Renal cortex interstitium (tissue), 11 donors: Measurements from ENCODE around the gene ACTR5. TPM values are rescaled to one million over a fixed set of nuclear protein-coding genes. Genes with fewer than 3 reads are reported as not detected.

Source experiments
- DNase-seq, 11 donors: peaks; one replicate each; pipeline ENCODE4 v3.0.0-alpha.2; 2013; ENCODE audit warnings: low read depth in 9 of 11, low spot score in 4 of 11; ENCODE audit errors: extremely low read depth in 1 of 11
- polyA plus RNA-seq, 3 donors: library from polyadenylated mRNA; unstranded; fragments of 120-200 nt; gene quantifications; one replicate each; pipeline ENCODE4 v1.2.1, GENCODE V29; 2013; ENCODE audit not compliant: insufficient read length in 3 of 3

Gene ACTR5
- polyA plus RNA-seq, 3 donors = 9.1 to 10.2 (median 9.5) TPM

DNA sequence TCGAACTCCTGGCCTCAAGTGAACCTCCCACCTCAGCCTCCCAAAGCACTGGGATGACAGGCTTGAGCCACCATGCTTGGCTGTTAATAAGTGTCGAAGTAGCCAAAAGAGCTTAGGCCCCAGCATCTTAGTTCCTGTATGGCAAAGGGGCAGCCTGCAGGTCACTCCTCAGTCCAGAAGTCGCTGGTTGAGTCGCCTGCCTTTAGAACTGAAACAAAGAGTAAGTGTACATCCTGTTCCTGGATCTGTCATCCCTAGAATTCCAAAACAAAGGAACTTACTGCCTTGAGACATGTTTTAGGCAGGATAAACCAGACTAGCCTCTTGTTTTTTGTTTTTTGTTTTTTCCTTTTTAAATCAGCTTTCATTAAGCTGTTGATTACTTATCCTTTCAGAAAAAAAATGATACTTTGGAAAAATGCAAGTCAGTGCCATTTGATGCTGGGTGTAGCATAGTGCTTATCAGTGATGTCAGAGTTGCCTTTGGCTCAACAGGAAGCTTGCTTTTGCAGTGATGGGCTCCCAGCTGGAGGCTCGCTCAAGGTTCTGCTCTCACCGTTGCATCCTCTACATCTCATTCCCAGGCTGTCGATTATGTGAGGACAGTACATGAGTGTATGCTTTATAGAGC is 9.0 kb downstream of the ACTR5 start:
- no peak for DNase-seq

DNA sequence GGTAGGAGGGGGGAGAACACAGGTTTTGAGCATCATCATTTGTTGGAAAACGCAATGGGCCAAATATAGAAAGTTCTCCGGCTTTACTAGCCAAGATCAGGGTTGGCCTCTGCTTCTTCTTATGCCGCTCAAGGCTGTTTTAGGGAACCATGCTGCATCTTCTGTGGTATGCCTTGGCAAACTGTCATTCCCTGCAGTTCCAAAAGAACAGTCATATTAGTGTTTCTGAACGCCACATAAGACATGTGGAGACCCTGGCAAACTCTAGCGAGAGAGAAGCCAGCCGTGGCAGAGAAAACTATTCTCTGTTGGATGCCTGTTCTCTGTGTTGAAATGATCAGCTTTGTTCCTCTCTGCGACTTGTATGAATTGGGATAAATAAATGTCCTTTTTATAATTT is 10.8 kb downstream of the ACTR5 start:
- DNase-seq = no peak

DNA sequence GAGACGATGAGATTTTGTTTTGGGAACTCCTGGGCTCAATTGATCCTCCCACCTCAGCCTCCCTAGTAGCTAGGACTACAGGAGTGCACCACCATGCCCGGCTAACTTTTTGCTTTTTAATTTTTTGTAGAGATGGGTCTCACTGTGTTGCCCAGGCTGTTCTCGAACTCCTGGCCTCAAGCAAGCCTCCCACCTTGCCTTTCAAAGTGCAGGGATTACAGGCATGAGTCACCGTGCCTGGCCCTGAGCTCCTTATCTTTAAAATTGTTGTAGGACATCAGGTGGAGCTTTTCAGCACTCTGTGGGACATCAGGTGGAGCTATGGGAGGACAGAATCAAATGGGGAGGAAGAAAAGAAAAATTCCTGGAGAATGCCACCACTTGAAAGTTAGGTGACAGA is 12.7 kb downstream of the ACTR5 start:
- no peak for DNase-seq

DNA sequence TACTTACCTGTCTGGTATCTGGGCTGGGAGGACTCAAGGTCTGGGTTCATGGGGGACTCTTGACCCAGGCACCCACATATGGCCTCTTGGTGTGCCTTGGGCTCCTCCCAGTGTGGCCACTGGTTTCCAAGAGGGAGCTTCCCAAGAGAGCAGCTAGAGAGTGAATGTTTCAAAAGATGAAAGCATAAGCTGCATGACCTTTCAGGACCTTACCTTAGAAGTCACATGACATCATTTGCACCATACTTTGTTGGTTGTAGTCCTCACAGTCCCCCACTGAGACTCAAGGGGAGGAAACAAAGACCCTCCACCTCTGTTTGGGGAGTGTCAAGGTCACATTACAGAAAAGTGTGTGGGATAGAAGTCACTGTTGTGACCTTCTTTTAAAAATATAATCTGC is 13.9 kb downstream of the ACTR5 start:
- no peak for DNase-seq

DNA sequence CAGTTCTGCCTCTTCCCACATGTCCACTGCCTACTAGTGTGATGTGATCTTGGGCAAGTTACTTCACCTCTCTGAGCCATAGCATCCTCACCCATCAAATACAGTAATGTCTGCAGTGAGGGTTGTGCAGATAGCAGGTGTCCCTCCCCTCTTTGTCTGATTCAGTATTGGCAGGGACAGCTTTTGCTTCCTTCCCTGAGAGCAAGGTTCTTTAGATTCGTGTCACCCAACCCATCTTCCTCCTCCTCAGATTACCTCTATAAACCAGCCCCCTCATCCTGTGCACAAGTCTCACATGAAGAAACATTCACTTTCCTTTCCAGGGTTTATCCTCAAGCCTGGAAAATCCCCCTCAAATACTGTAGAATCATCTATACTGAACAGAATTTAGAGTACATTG is 15.4 kb downstream of the ACTR5 start:
- DNase-seq = no peak

DNA sequence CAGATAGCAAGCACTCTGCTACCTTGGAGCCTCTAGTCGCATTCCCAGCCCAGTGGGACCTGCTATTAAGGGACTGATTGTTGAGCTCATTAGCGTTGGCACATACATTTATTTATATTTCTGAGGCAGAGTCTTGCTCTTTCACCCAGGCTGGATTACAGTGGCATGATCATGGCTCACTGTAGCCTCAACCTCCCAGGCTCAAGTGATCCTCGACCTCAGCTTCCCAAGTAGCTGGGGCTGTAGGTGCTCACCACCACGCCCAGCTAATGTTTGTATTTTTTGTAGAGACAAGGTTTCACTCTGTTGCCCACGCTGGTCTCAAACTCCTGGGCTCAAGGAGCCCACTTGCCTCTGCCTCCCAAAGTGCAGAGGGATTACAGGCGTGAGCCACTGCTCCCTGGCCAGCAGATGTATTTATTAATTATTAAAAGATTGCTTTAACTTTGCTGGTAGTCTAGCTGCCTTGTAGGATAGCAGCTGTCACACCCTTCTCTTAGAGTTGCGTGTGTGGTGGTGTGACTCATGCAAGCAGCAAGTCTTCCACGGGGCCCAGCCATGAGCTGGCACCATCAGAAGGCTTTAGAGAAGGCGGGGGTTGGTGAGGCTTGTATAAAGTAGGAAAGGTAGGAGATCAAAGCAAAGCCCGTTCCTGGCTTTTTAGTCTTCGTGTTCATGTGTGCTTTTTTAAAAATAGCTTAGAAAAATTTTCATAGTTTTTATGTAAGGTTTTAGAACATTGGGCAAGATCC is 16.5 kb downstream of the ACTR5 start:
- no peak for DNase-seq

DNA sequence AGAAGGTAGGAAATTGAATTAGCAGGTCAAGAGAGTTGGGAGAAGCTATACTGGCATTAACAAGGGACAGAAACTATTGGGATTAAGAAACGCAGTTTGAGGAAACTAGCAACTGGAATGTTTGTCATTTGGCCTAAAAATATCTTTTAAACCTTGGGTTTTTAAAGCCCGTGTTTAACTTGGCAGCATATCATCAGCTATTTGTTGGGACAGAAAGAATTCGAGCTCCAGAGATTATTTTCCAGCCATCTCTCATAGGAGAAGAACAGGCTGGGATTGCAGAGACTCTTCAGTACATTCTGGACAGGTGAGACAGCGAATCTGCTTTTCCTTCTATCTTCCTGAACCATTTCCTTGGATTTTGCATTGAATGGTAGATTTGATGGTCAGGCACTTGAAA is 17.8 kb downstream of the ACTR5 start:
- DNase-seq = no peak

DNA sequence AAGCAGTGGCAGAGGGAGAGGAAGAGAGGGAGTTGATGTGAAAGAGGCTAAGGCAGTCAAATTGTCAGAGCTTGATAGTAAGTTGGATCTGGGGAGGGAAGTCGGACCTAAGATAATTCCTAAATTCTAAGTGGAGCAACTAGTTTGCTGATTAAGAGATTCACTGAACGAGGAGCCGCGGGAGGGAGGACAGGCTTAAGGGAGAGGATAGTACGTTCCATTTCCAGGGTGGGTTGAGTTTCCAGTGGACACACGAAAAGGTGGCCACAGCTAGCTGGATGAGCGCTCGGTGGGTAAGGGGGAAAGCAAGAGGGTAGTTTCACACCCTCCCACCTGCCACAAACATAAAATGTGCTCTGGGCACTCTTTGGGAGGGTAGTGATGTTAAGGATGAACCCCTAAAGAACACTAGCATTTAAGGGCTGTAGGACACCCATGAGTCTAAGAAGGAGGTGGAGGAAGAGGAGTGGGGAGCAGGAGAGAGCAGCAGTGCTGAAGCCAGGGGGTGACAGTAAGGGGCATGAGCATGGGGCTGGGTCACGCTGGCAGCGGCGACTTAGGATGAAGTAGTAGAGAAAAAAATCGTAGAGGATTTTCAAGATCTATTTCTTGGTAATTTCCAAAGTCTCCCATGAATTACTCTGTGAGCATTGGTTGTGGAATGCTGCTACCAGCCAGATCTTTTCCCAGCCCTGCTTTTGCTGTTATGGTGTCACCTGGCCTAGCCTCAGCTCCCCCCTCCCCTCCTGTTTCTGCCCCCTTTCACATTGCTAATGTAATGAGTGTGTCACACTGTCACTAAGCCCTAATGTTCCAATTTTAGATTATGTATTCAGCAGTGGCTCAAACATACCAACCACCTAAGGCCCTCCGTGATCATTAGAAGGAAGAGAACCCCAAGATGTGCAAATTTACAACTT is 21.4 kb downstream of the ACTR5 start:
- DNase-seq = no peak

DNA sequence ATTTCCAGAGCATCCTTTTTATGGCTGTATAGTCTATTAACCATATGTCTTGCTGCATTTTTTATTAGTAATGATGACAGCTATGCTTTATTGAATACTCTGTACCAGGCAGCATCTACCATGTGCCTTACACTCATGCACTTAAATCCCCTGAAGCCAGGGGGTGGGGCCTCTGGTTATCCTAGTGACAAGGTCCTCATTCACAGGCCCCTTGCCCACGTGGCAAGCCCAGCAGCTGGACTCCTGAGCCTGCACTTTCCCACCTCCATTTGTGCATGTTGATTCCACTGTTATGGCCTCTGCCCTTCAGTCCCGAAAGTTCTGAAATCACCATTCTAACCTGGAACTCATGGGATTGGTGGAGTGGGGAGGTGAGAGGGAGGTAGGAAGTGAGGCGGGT is 22.3 kb downstream of the ACTR5 start:
- DNase-seq = no peak

DNA sequence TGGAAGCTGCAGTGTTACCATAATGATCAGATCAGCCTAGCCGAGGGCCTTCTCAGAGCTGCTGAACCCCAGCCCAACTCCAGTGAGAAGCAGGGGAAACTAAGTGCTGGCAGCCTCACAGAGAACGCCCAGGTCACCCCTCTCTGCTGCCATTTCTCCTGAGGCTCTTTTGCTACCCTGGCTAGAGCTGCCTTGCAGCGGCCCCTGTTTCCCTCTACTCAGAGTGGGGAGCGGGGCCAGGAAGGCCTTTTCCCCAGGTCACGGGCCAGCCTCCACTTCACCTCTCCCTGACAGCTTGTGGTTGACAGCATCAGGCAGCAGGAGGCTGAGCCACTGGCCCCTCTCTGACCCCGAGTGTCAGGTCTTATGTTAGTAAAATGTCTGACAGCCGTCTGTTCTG is 22.7 kb downstream of the ACTR5 start:
- no peak for DNase-seq

DNA sequence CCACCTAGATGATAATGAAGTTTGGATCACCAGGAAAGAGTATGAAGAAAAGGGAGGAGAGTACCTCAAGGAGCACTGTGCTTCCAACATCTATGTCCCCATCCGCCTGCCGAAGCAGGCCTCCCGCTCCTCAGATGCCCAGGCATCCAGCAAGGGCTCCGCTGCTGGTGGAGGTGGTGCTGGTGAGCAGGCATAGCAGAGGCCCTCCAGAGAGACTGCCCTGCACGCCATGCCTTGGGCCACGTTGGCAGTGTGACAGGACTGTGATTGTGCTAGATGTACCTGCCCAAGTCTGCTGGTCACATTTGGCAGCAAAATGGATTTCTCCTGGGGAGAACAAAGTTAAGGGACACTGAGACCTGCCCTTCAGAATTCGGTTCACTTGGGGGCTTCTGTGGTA is 23.4 kb downstream of the ACTR5 start:
- DNase-seq = no peak

DNA sequence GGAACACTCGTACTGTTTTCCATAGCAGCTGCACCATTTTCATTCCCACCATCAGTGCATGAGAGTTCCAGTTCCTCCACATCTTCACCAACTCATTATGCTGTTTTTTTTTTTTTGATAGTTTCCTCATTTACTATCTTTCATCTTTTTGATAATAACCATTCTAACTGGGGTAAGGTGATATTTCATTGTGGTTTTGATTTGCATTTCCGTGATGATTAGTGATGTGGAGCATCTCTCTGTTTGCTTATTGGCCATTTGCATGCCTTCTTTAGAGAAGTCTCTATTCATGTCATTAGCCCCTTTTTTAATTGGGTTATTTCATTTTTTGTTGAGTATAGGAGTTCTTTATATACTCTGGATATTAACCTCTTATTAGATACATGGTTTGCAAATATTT is 25.9 kb downstream of the ACTR5 start:
- no peak for DNase-seq

DNA sequence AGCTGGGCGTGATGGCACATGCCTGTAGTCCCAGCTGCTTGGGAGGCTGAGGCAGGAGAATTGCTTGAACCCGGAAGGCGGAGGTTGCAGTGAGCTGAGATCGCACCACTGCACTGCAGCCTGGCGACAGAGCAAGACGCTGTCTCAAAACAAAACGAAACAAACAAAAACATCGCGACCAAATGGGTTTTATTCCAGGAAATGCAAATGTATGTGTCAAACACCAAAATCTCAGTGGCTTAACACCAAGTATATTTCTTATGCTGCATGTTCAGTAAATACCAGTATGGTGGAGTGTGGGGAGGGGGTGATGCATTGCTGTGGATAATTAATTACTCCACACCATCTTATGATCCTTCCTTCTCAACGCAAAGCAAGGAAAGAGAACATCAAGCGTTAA is 28.1 kb downstream of the ACTR5 start:
- DNase-seq = no peak

DNA sequence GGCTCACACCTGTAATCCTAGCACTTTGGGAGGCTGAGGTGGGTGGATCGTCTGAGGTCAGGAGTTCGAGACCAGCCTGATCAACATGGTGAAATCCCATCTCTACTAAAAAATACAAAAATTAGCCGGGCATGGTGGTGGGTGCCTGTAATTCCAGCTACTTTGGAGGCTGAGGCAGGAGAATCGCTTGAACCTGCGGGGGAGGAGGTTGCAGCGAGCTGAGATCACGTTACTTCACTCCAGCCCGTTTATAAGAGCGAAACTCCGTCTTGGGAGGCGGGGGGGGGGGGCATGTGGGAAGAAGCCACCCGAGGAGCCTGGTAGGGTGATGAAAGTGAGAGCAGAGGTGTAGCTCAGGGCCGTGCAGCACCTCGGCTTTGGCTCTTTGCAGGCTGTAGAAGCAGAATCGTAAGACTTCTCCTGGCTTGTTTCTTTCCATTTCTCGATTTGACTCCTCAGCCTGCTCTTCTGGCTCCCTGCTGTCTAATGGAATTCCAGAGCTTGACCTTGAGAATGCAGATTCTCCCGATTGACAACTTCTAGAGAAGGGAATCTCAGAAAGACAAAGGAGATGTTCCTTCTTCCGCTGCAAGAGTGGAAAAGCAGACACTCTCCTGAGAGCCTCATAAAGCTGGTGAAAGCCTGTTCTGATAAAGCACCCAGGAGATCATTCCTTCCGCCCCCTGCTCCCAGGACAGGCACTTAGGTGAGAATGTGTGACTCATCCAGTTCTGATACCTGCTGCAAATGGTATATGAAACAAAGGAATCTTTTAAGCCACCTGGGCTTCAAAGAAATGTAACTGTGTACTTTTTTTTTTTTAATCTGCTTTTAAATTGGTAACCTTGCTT is 31.2 kb downstream of the ACTR5 start:
- DNase-seq = no peak

DNA sequence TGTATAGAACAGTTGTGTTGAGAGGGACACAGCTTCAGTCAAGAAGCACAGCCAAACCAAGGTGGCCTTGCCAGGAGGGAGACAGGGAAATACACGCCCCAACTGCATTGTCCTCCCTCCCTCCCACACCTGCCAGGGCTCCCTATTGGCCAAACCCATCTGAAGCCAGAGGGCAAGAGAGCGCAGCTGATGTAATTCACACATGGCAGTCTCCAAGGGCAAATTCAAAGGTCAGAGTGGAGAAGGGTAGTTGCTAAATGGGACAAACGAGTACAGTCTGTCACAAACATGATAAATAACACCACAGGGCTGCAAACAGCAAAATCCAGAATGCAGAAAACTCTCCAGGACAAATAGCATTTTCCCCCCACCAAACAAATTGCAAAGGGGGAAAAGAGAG is 34.0 kb downstream of the ACTR5 start:
- DNase-seq = no peak

DNA sequence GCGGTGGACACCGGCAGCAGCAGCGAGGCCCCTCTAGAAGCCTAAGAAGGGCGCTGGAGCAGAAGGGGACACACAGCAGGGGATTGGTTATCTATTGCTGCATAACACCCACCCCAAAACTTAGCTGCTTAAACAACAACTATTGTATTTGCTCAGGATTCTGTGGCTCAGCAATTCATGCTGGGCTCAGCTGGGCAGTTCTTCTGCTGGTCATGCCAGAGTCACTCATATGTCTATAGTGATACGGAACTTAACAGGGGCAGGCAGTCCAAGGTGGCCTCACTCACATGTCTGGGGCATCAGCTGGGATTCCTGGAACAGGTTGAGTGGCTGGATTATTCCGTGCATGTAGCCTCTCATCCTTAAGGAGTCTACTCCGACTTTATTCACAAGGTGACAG is 39.6 kb downstream of the ACTR5 start:
- DNase-seq = no peak

DNA sequence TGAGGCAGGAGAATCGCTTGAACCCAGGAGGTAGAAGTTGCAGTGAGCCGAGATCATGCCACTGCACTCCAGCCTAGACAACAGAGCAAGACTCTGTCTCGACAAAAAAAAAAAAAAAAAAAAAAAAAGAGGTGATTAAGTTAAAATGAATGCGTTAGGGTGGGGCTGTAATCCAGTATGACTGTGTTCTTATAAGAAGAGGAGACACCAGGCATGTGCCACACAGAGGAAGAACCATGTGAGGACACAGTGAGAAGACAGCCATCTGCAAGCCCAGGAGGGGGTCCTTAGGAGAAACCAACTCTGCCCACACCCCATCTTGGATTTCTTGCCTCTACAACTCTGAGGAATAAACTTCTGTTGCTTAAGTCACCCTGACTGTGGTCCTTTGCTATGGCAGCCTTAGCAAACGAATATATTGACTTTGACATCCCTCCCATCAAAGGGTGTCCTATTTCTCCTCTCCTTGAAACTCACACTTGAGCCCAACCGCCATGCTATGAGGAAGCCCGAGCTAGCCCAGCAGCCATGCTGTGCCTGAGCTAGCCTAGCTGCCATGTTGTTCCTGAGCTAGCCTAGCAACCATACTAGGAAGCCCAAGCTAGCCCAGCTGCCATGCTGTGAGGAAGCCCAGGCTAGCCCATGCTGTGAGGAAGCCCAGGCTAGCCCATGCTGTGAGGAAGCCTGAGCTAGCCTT is 41.4 kb downstream of the ACTR5 start:
- no peak for DNase-seq

DNA sequence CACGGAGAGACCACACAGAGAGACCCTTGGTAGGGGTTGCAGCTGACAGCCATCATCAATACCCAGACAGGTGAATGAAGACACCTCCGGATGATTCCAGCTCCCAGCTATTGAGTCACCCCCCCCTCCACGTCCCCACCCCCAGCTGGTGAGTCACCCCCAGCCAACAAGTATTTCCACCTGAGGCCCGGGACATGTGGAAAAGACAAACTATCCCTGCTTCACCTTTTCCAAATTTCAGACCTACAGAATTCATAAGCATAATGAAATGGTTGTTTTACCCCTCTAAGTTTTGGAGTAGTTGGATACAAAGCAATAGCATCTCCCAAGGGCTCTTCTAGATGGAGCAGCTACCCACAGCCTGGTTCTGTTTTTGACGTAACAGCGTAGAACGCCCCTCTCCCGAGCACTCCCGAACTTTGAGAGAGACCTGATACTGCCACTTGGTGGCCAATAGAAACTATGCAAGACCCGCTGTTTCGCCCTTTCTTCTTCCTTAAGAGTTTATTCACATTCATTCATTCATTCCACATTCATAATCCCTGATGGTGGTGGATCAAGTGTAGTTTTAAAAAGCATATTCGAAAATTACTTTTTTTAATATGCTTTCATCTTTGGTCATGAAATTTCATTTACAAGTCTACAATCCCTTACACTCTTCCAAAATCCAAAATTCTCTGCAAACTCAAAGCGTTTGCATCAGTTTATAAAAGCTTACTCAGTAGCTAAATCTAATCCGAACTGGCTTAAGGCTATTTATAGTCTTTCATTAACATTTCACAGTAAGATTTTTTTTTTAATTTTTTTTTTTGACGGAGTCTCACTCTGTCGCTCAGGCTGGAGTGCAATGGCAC is 42.2 kb downstream of the ACTR5 start:
- no peak for DNase-seq
